ENCODE data around the gene AKAP10.
"Not testable (repeated sequence)": the region's sequence is repeated elsewhere in the genome, so short reads cannot be mapped to it uniquely, and the experiment has no call there.

Gene AKAP10

GRCh38 chr17:19978209-19978802, 678 bp upstream of the AKAP10 start:
- no peak for DNase-seq

DNA sequence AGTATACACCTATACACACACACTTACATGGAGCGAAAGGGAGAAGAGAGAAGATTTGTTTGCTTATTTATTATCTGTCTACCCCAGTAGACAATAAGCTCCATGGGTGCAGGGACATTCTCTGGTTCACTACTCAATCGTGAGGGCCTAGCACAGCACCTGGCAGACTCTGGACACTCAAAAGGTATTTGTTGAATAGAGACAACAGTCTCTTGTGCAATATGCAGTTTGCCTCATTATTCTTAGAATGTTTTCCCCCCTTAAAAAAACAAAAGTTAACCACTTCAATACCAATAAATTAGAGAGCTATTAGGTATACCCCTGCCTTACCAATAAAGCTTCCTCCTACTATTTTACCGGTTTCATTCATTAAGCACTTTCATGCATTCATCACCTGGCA, 2.0 kb downstream of the AKAP10 start:
- no peak for DNase-seq

DNA sequence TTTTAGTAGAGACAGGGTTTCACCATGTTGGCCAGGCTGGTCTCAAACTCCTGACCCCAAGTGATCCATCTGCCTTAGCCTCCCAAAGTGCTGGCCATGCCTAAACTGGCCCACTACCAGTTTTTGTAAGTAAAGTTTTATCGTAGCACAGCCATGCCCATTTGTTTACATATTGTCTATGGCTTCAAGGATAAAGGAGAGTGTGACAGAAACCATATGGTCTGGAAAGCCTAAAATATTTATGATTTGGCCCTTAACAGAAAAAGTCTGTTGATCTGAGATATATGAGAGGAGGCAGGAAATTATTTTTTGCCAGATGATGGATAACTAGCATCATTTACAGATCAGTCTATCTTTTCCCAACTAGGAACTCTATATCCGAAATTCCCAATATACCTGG, 4.5 kb downstream of the AKAP10 start:
- DNase-seq, result no peak

GRCh38 chr17:19962954-19963353, 14.7 kb downstream of the AKAP10 start:
- not testable (repeated sequence) for DNase-seq

DNA sequence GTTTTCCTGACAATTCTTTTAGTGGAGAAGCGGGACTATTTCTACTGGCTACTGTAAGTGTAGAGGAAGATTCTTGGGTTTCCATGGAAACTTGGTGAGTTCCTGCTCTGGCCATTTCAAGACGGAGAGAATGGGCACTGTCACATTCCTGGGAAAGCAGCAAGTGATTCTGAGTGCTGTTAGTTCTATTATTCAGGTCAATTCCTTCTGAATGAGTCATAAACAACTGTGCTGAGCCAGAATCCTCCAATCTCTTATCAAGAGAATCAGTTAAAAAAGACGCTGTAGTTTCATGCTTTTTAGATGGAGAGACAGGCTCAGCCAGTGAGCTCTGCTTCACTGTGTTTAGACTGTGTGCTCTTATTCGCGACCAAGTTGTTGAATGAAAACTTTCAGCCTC, 19.6 kb downstream of the AKAP10 start:
- DNase-seq, result no peak

GRCh38 chr17:19955099-19955498, 22.5 kb downstream of the AKAP10 start:
- no peak for DNase-seq

GRCh38 chr17:19951411-19951810, 26.2 kb downstream of the AKAP10 start:
- not testable (repeated sequence) for DNase-seq

- not testable (repeated sequence) for DNase-seq
Observed at GRCh38 chr17:19950624-19951195, 26.9 kb downstream of the AKAP10 start.

GRCh38 chr17:19948116-19948943, 29.3 kb downstream of the AKAP10 start:
- no peak for DNase-seq

DNA sequence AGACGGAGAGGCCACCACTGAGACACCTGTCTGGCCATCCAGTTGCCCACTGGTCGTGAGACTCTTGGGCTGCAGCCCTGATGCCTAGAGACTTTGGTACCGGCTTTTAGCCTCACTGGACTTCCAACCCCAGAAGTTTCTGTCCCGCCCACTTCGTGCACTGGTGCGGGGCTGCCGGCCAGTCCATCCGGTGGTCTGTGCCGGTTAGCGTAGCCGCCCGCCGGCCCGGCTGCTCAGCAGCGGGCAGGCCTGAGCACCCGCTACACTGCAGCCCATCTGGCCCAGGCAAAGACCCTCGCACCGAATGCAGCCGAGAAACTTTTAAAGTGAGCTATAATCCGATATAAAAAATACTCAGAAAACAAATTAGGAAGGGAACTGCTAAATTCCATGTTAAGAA, 30.7 kb downstream of the AKAP10 start:
- DNase-seq, result no peak

DNA sequence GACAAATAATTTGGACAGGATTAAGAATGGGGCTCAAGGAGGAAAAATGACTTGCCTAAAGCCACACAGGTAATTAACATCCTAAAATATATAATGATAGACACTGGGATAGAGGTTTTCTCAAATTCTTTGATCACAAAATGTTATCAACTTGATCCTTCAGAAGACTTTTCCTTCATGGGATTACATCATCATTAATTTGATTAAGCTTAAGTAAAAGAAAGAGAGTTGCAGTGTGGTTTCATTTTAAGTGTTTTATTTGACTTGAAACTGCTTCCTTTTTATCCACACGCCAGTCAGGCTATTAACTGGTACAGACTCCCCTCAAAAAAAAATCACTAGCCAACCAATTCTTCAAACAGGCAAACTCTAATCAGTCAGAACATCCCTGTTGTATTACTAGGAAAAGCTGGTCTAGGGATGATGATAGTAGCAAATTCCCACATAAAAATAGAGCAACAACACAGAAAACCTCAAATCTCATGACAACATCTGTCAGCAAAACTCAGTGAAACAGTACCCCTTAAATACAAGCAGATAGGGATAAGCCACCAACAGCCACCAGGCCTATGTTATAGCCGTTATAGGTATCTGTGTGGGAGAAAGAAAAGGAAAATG, 32.5 kb downstream of the AKAP10 start:
- no peak for DNase-seq

GRCh38 chr17:19943599-19943998, 34.0 kb downstream of the AKAP10 start:
- no peak for DNase-seq

- no peak for DNase-seq
Observed at GRCh38 chr17:19943026-19943425, 34.6 kb downstream of the AKAP10 start.

- no peak for DNase-seq
Observed at GRCh38 chr17:19940722-19941464, 36.7 kb downstream of the AKAP10 start.

- no peak for DNase-seq
Observed at GRCh38 chr17:19939993-19940721, 37.5 kb downstream of the AKAP10 start.

DNA sequence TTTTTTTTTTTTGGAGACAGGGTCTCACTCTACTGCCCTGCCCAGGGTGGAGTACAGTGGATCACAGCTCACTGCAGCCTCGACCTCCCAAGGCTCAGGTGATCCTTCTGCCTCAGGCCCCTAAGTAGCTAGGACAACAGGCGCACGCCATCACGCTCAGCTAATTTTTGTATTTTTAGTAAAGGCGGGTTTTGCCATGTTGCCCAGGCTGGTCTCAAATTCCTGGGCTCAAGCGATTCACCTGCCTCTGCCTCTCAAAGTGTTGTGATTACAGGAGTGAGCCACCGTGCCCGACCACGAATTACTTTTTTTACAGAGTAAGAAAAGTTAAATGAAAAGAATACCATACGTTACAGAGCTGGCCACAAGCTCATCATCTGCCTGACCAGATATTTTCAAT, 38.9 kb downstream of the AKAP10 start:
- no peak for DNase-seq

GRCh38 chr17:19937522-19937921, 40.1 kb downstream of the AKAP10 start:
- DNase-seq, result no peak

DNA sequence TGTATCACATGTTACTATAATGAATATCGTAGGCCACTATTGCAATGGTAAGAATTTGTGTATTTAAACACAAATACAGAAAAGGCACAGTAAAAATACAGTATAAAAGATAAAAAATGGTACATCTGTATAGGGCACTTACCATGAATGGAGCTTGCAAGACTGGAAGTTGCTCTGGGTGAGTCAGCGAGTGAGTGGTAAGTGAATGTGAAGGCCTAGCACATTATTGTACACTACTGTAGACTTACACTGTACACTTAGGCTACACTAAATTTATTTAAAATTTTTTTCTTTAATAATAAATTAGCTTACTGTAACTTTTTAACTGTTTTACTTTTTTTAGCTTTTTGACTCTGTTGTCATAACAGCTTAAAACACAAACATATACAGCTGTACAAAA, 42.5 kb downstream of the AKAP10 start:
- DNase-seq, result no peak

GRCh38 chr17:19933628-19934027, 44.0 kb downstream of the AKAP10 start:
- DNase-seq, result no peak

- no peak for DNase-seq
Observed at GRCh38 chr17:19933221-19933620, 44.4 kb downstream of the AKAP10 start.

GRCh38 chr17:19928299-19928698, 49.3 kb downstream of the AKAP10 start:
- DNase-seq, result no peak

GRCh38 chr17:19915245-19915978, 62.2 kb downstream of the AKAP10 start:
- no peak for DNase-seq

Data from NCI-H748 treated with DMSO at 0.1 percent for 48 hours (cell line).